HG03521 (cell line): ENCODE results near the gene SHROOM3.
A peak's percentile ranks its signal among the peaks of the same experiment; 100 is the strongest.
"Not testable (repeated sequence)": the region's sequence is repeated elsewhere in the genome, so short reads cannot be mapped to it uniquely, and the experiment has no call there.

Experiments used
- ATAC-seq: cut with Tn5 transposase; IDR thresholded peaks from one replicate; pipeline ENCODE4 v1.9.1; 2021; ENCODE audit warnings: mild to moderate bottlenecking, moderate library complexity; ENCODE audit not compliant: unreplicated experiment

Gene SHROOM3

GRCh38 chr4:76589402-76589801 is 154.4 kb downstream of the SHROOM3 start:
- ATAC-seq, result no peak

- no peak for ATAC-seq
Measured at GRCh38 chr4:76589872-76590797, 155.1 kb downstream of the SHROOM3 start.

- no peak for ATAC-seq
Measured at GRCh38 chr4:76590798-76591281, 155.8 kb downstream of the SHROOM3 start.

GRCh38 chr4:76591992-76592391 is 157.0 kb downstream of the SHROOM3 start:
- no peak for ATAC-seq

GRCh38 chr4:76592460-76592859 is 157.4 kb downstream of the SHROOM3 start:
- ATAC-seq, result no peak

DNA sequence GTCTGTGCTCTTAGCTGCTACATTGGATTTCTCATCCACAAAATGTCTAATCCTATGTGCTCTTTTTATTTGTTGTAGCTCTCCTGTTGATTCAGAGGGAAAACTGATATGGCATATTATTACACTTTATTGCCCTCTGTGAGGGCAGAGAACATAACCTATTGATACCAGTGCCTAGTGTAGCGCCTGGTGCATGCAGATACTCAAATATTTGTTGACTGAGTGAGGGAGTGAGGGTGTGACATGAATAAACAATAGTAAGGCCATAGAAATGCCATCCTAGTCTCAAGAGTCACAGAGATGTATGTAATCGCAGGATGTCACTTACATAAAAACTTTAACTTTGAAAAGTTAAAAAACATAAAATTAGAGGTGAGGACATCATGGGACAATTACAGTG is 159.1 kb downstream of the SHROOM3 start:
- no peak for ATAC-seq

GRCh38 chr4:76595435-76595834 is 160.4 kb downstream of the SHROOM3 start:
- no peak for ATAC-seq

GRCh38 chr4:76596713-76597112 is 161.7 kb downstream of the SHROOM3 start:
- no peak for ATAC-seq

DNA sequence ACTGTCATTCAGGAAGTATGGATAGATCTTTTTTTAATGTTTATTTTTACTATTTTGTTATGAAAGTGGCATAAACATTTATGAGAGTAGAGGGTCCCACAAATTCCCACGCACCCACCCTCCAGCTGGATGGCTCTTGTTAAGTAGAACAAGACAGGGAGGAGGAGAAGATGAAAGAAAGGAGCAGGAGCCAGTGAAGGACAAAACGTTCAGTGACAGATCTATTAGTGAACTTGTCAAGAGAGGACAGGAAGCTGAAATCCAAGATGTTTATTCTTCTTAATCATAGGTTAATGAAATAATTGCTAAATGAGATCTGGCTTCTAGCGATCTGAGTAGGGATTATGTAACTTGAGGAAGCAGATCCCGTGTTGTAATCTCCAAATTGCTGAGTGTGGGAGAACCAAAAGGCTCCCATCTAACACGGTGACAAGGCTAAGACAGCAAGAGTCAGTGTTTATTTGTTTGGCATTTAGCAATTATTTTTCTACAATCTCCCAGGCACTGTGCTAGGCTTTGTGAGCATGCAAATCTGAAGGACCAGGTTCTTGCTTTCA is 162.5 kb downstream of the SHROOM3 start:
- ATAC-seq, result no peak

- no peak for ATAC-seq
Measured at GRCh38 chr4:76600447-76600846, 165.4 kb downstream of the SHROOM3 start.

- ATAC-seq, result no peak
Measured at GRCh38 chr4:76601791-76602190, 166.8 kb downstream of the SHROOM3 start.

- ATAC-seq, result no peak
Measured at GRCh38 chr4:76605099-76605563, 170.1 kb downstream of the SHROOM3 start.

DNA sequence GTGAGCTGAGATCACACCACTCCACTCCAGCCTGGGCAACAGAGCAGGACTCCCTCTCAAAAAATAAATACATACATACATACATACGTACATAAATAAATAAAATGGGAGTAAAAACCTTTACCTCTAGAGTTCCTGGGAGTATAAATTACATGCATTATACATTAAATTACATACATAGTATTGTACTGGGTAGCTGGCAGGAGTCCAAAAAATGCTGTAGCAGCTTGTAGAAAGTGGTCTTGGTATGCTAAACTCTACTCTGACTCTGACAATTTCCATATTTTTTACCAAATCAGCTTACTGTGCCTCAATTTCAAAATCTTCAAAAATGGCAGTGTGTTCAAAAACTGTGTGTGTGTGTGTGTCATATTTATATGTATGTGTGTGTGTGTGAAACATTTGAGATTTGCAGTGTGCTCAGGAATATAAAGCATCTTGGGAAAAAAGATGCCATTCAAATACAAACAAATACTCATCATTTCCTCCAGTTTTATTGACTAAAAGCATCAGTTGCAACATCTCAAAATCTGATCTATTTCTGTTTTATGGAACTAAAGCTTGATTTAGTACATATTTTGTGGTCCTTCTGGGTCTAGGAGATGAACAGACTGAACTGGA is 171.7 kb downstream of the SHROOM3 start:
- no peak for ATAC-seq

- peak; percentile 92 for ATAC-seq
Measured at GRCh38 chr4:76607266-76607799, 172.3 kb downstream of the SHROOM3 start.

GRCh38 chr4:76607846-76608245 is 172.8 kb downstream of the SHROOM3 start:
- no peak for ATAC-seq

DNA sequence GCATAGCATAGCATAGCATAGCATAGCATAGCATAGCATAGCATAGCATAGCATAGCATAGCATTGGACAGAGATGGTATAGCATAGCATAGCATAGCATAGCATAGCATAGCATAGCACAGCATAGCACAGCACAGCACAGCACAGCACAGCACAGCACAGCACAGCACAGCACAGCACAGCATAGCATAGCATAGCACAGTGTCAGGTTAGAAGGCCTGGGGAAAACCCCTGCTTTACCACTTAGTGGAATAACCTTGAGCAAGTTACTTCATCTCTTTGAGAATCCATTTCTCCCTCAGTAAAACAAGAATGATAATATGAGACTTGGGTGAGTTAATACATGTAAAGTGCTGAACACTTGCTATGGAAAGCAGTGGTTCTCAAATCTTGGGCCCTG is 173.5 kb downstream of the SHROOM3 start:
- not testable (repeated sequence) for ATAC-seq

DNA sequence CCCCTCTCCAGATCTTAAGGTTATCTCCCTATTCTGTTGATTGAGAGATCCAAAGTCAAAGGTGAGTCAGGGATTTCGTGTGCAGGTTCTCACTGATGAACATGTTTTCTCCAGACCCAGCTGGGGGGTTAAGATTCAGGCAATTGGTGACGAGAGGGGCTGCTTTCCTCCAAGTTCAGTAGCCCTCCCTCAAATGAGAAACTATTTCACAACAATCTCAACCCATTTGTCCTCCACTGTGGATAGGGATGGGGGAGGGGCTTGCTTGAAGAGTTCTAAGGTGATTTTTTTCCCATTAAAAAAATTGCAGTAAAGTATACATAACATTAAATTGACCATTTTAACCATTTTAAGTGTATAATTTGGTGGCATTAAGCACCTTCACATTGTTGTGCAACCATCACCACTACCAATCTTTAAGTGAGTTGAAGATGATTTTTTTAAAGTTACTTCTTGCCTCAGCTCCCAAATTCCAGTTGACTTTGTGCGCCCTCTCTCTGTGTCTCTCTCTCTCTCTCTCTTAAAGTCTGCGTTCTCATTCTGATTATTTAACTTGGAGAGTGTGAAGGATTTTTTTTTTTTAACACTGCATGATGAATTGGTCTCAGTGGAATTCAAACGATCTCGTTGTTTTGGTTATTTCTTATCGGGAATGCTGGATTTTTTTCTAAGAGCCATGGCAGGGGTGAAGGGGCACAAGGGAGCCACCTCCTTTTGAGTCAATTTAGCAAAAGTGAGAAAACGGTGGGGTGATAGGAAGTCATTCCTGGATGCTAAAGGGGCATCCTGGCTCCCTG is 175.9 kb downstream of the SHROOM3 start:
- no peak for ATAC-seq

DNA sequence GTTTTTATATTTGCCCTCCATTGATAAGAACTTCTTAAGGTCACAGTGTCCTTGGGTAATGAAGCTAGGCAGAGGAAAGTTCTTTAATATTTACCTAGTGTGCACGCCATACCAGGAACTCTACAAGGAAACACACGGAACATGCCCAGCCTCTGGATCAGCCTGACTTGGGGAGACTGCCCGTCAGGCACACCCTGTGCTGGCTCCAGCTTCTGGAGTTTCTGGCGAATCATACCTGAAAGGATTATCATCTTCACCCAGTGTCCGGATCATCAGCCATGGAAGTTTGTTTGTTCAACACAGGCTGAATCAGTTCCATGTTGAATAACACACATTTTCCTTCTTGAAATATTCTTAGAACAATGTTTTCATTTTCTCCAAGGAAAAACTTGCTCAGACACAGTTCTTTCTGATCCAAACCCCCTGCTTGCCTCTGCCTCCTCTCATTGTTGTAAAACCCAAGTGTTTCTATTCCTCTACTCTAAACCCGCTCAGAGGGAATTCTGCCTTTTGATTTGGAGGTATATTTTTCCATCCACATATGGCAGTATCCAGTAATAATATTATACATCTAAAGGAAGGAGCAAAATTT is 176.7 kb downstream of the SHROOM3 start:
- ATAC-seq, result no peak

GRCh38 chr4:76614589-76614988 is 179.6 kb downstream of the SHROOM3 start:
- no peak for ATAC-seq

GRCh38 chr4:76615999-76616398 is 181.0 kb downstream of the SHROOM3 start:
- ATAC-seq, result no peak
